H1 (cell line): Measurements from ENCODE around the gene HDAC11. TPM values are rescaled to one million over a fixed set of nuclear protein-coding genes. Genes with fewer than 3 reads are reported as not detected.

Source experiments
- CTCF ChIA-PET: fragments of 300-600 bp; sonication (Branson Sonifier 250); formaldehyde crosslinking; loops from one replicate; lab custom pipeline; 2021; ENCODE audit not compliant: partially characterized antibody; lab: Charles Lee
- POLR2A ChIA-PET: fragments of 300-600 bp; sonication (Branson Sonifier 250); formaldehyde crosslinking; loops from one replicate; lab custom pipeline; 2021; ENCODE audit warnings: inconsistent platforms; ENCODE audit not compliant: partially characterized antibody; lab: Charles Lee
- DNase-seq, 2 experiments: peaks; one replicate each; pipeline versions ENCODE4 v3.0.0 to v3.0.0-alpha.2; 2010 to 2022; ENCODE audit warnings: low spot score in 2 of 2, low read depth in 1 of 2, mixed read lengths in 1 of 2
- FAIRE-seq: peaks from 2 replicates; lab custom pipeline; 2011; peaks lifted over from hg19 to GRCh38; lab: Jason Lieb, UNC
- H2AFZ ChIP-seq: 2 replicates; pipeline ENCODE4 v1.8.1; 2012; ENCODE audit warnings: low read length, inconsistent platforms
- H2AK5ac ChIP-seq: 2 replicates; pipeline ENCODE4 v1.6.1; 2013; ENCODE audit warnings: low read depth, low read length
- H2BK120ac ChIP-seq: replicated peaks from 2 replicates; pipeline ENCODE3; 2013; ENCODE audit warnings: low read depth, low read length, inconsistent platforms
- H2BK12ac ChIP-seq: 2 replicates; pipeline ENCODE4 v1.6.1; 2013; ENCODE audit warnings: low read depth, low read length
- H2BK15ac ChIP-seq: 2 replicates; pipeline ENCODE4 v1.6.1; 2013; ENCODE audit warnings: low read length
- H2BK20ac ChIP-seq: 2 replicates; pipeline ENCODE4 v1.6.1; 2013; ENCODE audit warnings: low read length
- H2BK5ac ChIP-seq: 2 replicates; pipeline ENCODE4 v1.6.1; 2013; ENCODE audit warnings: low read depth, low read length
- H3K14ac ChIP-seq: 2 replicates; pipeline ENCODE4 v1.6.1; 2013; ENCODE audit warnings: inconsistent platforms; ENCODE audit not compliant: insufficient read length
- H3K18ac ChIP-seq: 2 replicates; pipeline ENCODE4 v1.6.1; 2013; ENCODE audit warnings: low read length; ENCODE audit errors: extremely low read depth
- H3K23ac ChIP-seq: 2 replicates; pipeline ENCODE4 v1.6.1; 2013; ENCODE audit warnings: inconsistent platforms; ENCODE audit not compliant: insufficient read length
- H3K23me2 ChIP-seq: 2 replicates; pipeline ENCODE4 v1.6.1; 2013; ENCODE audit warnings: low read depth, low read length
- H3K27ac ChIP-seq: 2 replicates; pipeline ENCODE4 v1.6.1; 2011; ENCODE audit warnings: low read depth, low read length, inconsistent platforms
- H3K27me3 ChIP-seq, 4 experiments: replicated peaks in 1 of 4; 1 replicate in 1 of 4; 2 replicates in 3 of 4; pipeline versions ENCODE4 v1.6.1 to v1.8.1; 2011 to 2013; ENCODE audit warnings: low read length in 3 of 4, mild to moderate bottlenecking in 3 of 4, inconsistent platforms in 2 of 4, mixed read lengths in 2 of 4, moderate library complexity in 1 of 4; ENCODE audit not compliant: control insufficient read depth in 3 of 4, insufficient read depth in 3 of 4; ENCODE audit errors: extremely low read depth in 1 of 4
- H3K36me3 ChIP-seq, 4 experiments: 2 replicates each; pipeline versions ENCODE4 v1.6.1 to v1.8.1; 2011 to 2013; ENCODE audit warnings: mild to moderate bottlenecking in 4 of 4, low read length in 3 of 4, moderate library complexity in 2 of 4, control low read depth in 1 of 4, inconsistent platforms in 1 of 4; ENCODE audit not compliant: insufficient read depth in 4 of 4, control insufficient read depth in 2 of 4
- H3K4ac ChIP-seq: replicated peaks from 2 replicates; pipeline ENCODE3; 2013; ENCODE audit warnings: low read length, low read depth, mixed read lengths, inconsistent platforms; ENCODE audit not compliant: insufficient read length
- H3K4me1 ChIP-seq, 4 experiments: replicated peaks in 1 of 4; 1 replicate in 1 of 4; 2 replicates in 3 of 4; pipeline versions ENCODE4 v1.6.1 to v1.8.1; 2011 to 2013; ENCODE audit warnings: low read length in 3 of 4, inconsistent platforms in 2 of 4, mixed read lengths in 1 of 4; ENCODE audit not compliant: insufficient read depth in 4 of 4, control insufficient read depth in 3 of 4
- H3K4me2 ChIP-seq, 2 experiments: 2 replicates each; pipeline versions ENCODE4 v1.6.1 to v1.8.1; 2011 to 2013; ENCODE audit warnings: low read depth in 2 of 2, low read length in 2 of 2, control low read depth in 1 of 2, inconsistent platforms in 1 of 2, mild to moderate bottlenecking in 1 of 2; ENCODE audit not compliant: insufficient read depth in 1 of 2
- H3K4me3 ChIP-seq, 4 experiments: fragments of 200-600, 300-600 bp in 1 of 4; sonication (generic), shearing (Covaris generic), sonication (Bioruptor Twin) in 1 of 4; 2 replicates each; pipeline versions ENCODE4 v1.5.1 to v1.8.1; 2011 to 2016; ENCODE audit warnings: low read length in 4 of 4, low read depth in 3 of 4, control low read depth in 2 of 4, inconsistent platforms in 2 of 4, mild to moderate bottlenecking in 2 of 4, mixed read lengths in 1 of 4, moderate library complexity in 1 of 4; ENCODE audit not compliant: insufficient read depth in 2 of 4; ENCODE audit errors: extremely low read depth in 1 of 4
- H3K56ac ChIP-seq: replicated peaks from 2 replicates; pipeline ENCODE3; 2013; ENCODE audit warnings: low read depth, mild to moderate bottlenecking, mixed read lengths, low read length, inconsistent platforms; ENCODE audit not compliant: insufficient read length
- H3K79me1 ChIP-seq: 2 replicates; pipeline ENCODE4 v1.6.1; 2013; ENCODE audit warnings: low read depth, low read length, control low read depth
- H3K79me2 ChIP-seq, 2 experiments: 2 replicates each; pipeline versions ENCODE4 v1.6.1 to v1.8.1; 2012 to 2013; ENCODE audit warnings: low read length in 2 of 2, mild to moderate bottlenecking in 2 of 2, inconsistent platforms in 1 of 2; ENCODE audit not compliant: insufficient read depth in 2 of 2, control insufficient read depth in 1 of 2
- H3K9ac ChIP-seq, 4 experiments: replicated peaks in 1 of 4; 1 replicate in 1 of 4; 2 replicates in 3 of 4; pipeline versions ENCODE4 v1.6.1 to v1.8.1; 2011 to 2013; ENCODE audit warnings: low read depth in 3 of 4, low read length in 3 of 4, control low read depth in 2 of 4, mild to moderate bottlenecking in 2 of 4, moderate library complexity in 2 of 4, inconsistent platforms in 1 of 4; ENCODE audit errors: extremely low read depth in 1 of 4
- H3K9me3 ChIP-seq, 2 experiments: 2 replicates each; pipeline versions ENCODE4 v1.6.1 to v1.8.1; 2012 to 2013; ENCODE audit warnings: mild to moderate bottlenecking in 2 of 2, moderate library complexity in 2 of 2, control low read depth in 1 of 2, inconsistent platforms in 1 of 2, low read depth in 1 of 2, low read length in 1 of 2, mixed read lengths in 1 of 2; ENCODE audit not compliant: insufficient read depth in 2 of 2
- H4K20me1 ChIP-seq, 2 experiments: replicated peaks in 1 of 2; 2 replicates each; pipeline versions ENCODE3 to v1.8.1; 2011 to 2013; ENCODE audit warnings: inconsistent platforms in 2 of 2, low read length in 2 of 2, mild to moderate bottlenecking in 1 of 2; ENCODE audit not compliant: insufficient read depth in 2 of 2, control insufficient read depth in 1 of 2
- H4K5ac ChIP-seq: 2 replicates; pipeline ENCODE4 v1.6.1; 2013; ENCODE audit warnings: low read length, low read depth, mixed read lengths, inconsistent platforms; ENCODE audit not compliant: insufficient read length
- H4K8ac ChIP-seq: 2 replicates; pipeline ENCODE4 v1.8.0; 2013; ENCODE audit warnings: mild to moderate bottlenecking, moderate library complexity, low read length, inconsistent platforms; ENCODE audit not compliant: insufficient read depth; ENCODE audit errors: extremely low read depth
- H4K91ac ChIP-seq: replicated peaks from 2 replicates; pipeline ENCODE3; 2013; ENCODE audit warnings: low read length, mixed read lengths, inconsistent platforms; ENCODE audit not compliant: insufficient read length
- CEBPB ChIP-seq: IDR thresholded peaks from 2 replicates; pipeline ENCODE4 v1.6.1; 2012; ENCODE audit warnings: low read depth, low read length
- EZH2 ChIP-seq: fragments of 200-600 bp; sonication (generic); IDR thresholded peaks from 2 replicates; pipeline ENCODE4 v1.7.1; 2012; ENCODE audit warnings: low read depth, mild to moderate bottlenecking, moderate library complexity, low read length, inconsistent platforms; ENCODE audit not compliant: severe bottlenecking
- WGBS, 2 experiments: shearing (Covaris generic) in 1 of 2; methylation state at CpG; one replicate each; pipeline versions ENCODE4 v1.1.6 to v1.1.7; 2013 to 2015; ENCODE audit warnings: low lambda C conversion rate in 2 of 2, mixed read lengths in 2 of 2, inconsistent platforms in 1 of 2, low coverage in 1 of 2, missing lambda C conversion rate in 1 of 2; ENCODE audit not compliant: insufficient replicate concordance in 2 of 2, insufficient coverage in 1 of 2, insufficient read length in 1 of 2; ENCODE audit errors: extremely low coverage in 1 of 2, missing lambda C conversion rate in 1 of 2; 5-methylcytosine and 5-hydroxymethylcytosine counted together
- polyA plus RNA-seq, 7 experiments: library from polyadenylated mRNA; depleted of rRNA in 3 of 7; stranded (reverse) in 5 of 7; unstranded in 2 of 7; fragments of >200 nt in 5 of 7; fragments of 200-250 nt in 2 of 7; gene quantifications; 1 replicate in 5 of 7; 2 replicates in 1 of 7; 4 replicates in 1 of 7; pipeline versions ENCODE4 v1.2.1 to v1.2.3, GENCODE V29; 2011 to 2013; ENCODE audit warnings: missing spikeins in 2 of 7, mixed read lengths in 2 of 7
- total RNA-seq: library from RNA; stranded (reverse); fragmentation: NEBNext Ultra II Directional; extraction: Animal tissue kit (Norgen Biotek cat#: 25700); gene quantifications from 2 replicates; pipeline ENCODE4 v1.2.1, GENCODE V29; 2021

HDAC11 gene
- total and polyA plus RNA-seq, 2 of the 8 experiments (the other 6 are each of a cell fraction or from before 2014, with no cell fraction given), result 6.8 to 7.4 TPM

DNA sequence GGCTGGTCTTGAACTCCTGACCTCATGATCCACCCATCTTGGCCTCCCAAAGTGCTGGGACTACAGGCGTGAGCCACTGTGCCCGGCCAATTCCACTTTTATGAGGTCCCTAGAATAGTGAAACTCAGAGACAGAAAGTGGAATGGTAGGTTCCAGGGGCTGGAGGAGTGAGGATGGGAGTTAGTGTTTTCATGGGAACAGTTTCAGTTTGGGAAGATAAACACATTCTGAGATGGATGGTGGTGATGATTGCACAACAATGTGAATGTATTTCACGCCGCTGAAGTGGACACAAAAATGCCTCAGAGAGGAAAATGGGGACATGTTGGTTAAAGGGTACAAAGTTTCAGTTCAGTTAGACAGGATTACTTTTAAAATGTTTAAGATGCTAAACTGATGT, 22.5 kb upstream of the HDAC11 start:
- TF ChIP-seq EZH2 (no peak), CEBPB (peak; percentile 53; the same call in 1 of the 2 replicates)
- TF ChIP-seq, all 59 proteins: peak for 1
- no peak overlapping the region for H3K27ac ChIP-seq
- no peak overlapping the region for H3K14ac ChIP-seq
- no peak overlapping the region for H4K8ac ChIP-seq
- H4K91ac ChIP-seq, result no peak overlapping the region
- no peaks in the 10 kb centered on the region for H3K9me3 ChIP-seq
- no peaks in the 10 kb centered on the region; the same call in 1 of the 2 replicates for H3K23me2 ChIP-seq
- no peak overlapping the region for H4K5ac ChIP-seq
- H2BK120ac ChIP-seq, result no peak overlapping the region
- H3K4me3 ChIP-seq, result no peak overlapping the region
- H3K18ac ChIP-seq, result no peak overlapping the region
- DNase-seq, result no peak
- no peaks in the 10 kb centered on the region for H4K20me1 ChIP-seq
- no peak overlapping the region for H3K4me2 ChIP-seq
- ChIA-PET POLR2A (interaction anchor here (1.2 kb wide), 1 partner anchor 153 kb away, joined by 3 read pairs; no protein-coding TSS in a partner anchor), CTCF (no interaction called here)
- H3K36me3 ChIP-seq, result no peaks in the 10 kb centered on the region
- no peak overlapping the region for H2AFZ ChIP-seq
- H3K9ac ChIP-seq, result no peak overlapping the region
- 82% methylated on average over 4 of the region's 4 CpGs; no CpG with 5 or more reads in 1 of the 2 experiments for WGBS, 2 experiments
- peaks cover 3 to 10% (median 9%) of the 10 kb centered on the region in 4 experiments; a peak in 6 of 7 replicates for H3K27me3 ChIP-seq
- no peak overlapping the region for H3K56ac ChIP-seq
- no peak overlapping the region for H2BK20ac ChIP-seq
- no peak overlapping the region for H3K23ac ChIP-seq
- no peak overlapping the region for H2BK5ac ChIP-seq
- no peak overlapping the region for H2AK5ac ChIP-seq
- no peaks in the 10 kb centered on the region for H3K79me1 ChIP-seq
- H2BK12ac ChIP-seq, result no peak overlapping the region
- no peak overlapping the region for H3K4ac ChIP-seq
- no peaks in the 10 kb centered on the region for H3K79me2 ChIP-seq
- FAIRE-seq, result no peak
- peaks cover 0 to 2% (median under 1%) of the 10 kb centered on the region in 4 experiments; a peak in 4 of 7 replicates for H3K4me1 ChIP-seq
- no peak overlapping the region for H2BK15ac ChIP-seq
